ENCODE data around the gene MPP2.

Gene MPP2

DNA sequence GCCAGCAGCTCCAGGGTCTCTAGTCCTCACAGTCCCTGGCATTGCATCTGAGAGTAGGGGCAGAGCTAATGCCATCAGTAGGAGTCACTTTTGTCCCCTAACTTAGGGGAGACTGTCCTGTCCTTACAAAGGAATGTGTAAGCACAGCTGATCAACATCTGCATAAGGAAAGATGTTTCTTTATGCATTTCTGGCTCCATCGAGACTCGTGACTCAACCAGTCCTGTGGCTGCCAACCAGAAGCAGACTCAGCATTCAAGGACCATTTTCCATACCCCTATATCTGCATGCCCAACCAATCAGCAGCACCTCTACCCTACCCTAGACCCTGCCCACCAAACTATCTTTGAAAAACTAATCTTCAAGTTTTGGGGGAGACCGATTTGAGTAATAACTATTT is 8.2 kb upstream of the MPP2 start:
- Histone ChIP-seq H3K36me3 (ENCODE audit: insufficient read depth) (no peaks in the 10 kb centered on the region), H2AFZ (ENCODE audit: low read depth) (no peak overlapping the region), H3K79me2 (ENCODE audit: insufficient read depth, low read depth) (no peaks in the 10 kb centered on the region), H3K9ac (no peak overlapping the region), H4K20me1 (ENCODE audit: insufficient read depth) (no peaks in the 10 kb centered on the region), H3K4me2 (no peak overlapping the region), H3K4me1 (ENCODE audit: low read depth, poor library complexity, severe bottlenecking) (no peaks in the 10 kb centered on the region), H3K4me3 (IDR thresholded peaks at IDR 0.05; ENCODE audit: insufficient read depth, low read depth, low read length) (no peak overlapping the region), H3K27ac (no peak overlapping the region), H3K27me3 (ENCODE audit: insufficient read depth, low read depth) (peaks cover 32% of the 10 kb centered on the region; the same call in 1 of the 2 replicates)
- TF ChIP-seq, protein P1, sequence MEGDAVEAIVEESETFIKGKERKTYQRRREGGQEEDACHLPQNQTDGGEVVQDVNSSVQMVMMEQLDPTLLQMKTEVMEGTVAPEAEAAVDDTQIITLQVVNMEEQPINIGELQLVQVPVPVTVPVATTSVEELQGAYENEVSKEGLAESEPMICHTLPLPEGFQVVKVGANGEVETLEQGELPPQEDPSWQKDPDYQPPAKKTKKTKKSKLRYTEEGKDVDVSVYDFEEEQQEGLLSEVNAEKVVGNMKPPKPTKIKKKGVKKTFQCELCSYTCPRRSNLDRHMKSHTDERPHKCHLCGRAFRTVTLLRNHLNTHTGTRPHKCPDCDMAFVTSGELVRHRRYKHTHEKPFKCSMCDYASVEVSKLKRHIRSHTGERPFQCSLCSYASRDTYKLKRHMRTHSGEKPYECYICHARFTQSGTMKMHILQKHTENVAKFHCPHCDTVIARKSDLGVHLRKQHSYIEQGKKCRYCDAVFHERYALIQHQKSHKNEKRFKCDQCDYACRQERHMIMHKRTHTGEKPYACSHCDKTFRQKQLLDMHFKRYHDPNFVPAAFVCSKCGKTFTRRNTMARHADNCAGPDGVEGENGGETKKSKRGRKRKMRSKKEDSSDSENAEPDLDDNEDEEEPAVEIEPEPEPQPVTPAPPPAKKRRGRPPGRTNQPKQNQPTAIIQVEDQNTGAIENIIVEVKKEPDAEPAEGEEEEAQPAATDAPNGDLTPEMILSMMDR (conservative IDR thresholded peaks at IDR 0.05; ENCODE audit: low read depth, low read length): no peak

DNA sequence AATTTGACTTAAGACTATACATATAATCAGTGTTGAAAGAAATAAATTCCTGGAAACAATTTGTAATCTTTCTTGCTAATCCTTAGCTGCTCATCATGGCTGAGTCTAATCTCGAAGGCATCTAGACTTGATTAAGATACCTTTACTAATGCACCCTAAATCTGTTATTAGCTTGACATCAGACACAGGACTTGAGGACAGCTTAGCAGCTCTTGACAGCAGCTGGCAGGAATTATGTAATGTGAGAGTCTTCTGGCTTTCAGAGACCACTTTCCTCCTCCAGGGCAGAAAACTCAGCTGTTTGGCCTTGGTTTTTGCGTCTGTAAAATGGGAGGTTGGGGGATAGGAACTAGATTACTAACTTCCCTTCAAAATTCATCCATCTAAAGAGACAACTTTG is 7.1 kb upstream of the MPP2 start:
- TF ChIP-seq, protein P1 (conservative IDR thresholded peaks at IDR 0.05; ENCODE audit: low read depth, low read length): no peak
- Histone ChIP-seq H3K79me2 (ENCODE audit: insufficient read depth, low read depth) (no peaks in the 10 kb centered on the region), H3K27me3 (ENCODE audit: insufficient read depth, low read depth) (peaks cover 34% of the 10 kb centered on the region; the same call in 1 of the 2 replicates)

DNA sequence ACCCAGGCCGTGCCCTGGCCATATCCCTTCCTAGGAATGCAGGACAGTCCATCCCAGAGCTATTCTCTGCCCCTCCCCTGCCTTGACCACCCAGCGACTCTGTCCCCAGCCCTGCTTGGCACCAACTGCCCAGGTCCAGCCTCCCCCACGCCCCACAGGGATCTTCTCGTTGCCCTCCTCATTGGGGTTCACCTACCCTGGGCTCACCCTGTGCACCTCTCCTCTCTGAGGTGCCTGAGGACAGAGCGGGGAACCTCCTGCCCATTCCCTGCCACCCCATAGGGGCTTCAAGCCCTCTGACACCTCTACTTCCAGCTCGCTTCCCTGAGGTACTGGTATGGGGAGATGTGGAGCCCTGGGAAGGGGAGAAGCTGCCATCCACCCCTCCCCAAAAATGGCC is 6.2 kb upstream of the MPP2 start:
- H3K27ac ChIP-seq: no peak overlapping the region
- H3K9ac ChIP-seq: no peak overlapping the region
- H3K27me3 ChIP-seq (ENCODE audit: insufficient read depth, low read depth): peaks cover 40% of the 10 kb centered on the region
- no peaks in the 10 kb centered on the region for H3K79me2 ChIP-seq (ENCODE audit: insufficient read depth, low read depth)
- no peak overlapping the region for H2AFZ ChIP-seq (ENCODE audit: low read depth)
- no peaks in the 10 kb centered on the region for H3K36me3 ChIP-seq (ENCODE audit: insufficient read depth)
- TF ChIP-seq, protein P1 (conservative IDR thresholded peaks at IDR 0.05; ENCODE audit: low read depth, low read length): no peak
- no peaks in the 10 kb centered on the region for H4K20me1 ChIP-seq (ENCODE audit: insufficient read depth)
- no peaks in the 10 kb centered on the region for H3K4me1 ChIP-seq (ENCODE audit: low read depth, poor library complexity, severe bottlenecking)
- H3K4me3 ChIP-seq (IDR thresholded peaks at IDR 0.05; ENCODE audit: insufficient read depth, low read depth, low read length): no peak overlapping the region
- H3K4me2 ChIP-seq: no peak overlapping the region

More for the DNA sequence above, 7.1 kb upstream of the MPP2 start:
- no peak overlapping the region for H3K4me3 ChIP-seq (IDR thresholded peaks at IDR 0.05; ENCODE audit: insufficient read depth, low read depth, low read length)
- H2AFZ ChIP-seq (ENCODE audit: low read depth): no peak overlapping the region
- H3K4me2 ChIP-seq: no peak overlapping the region
- H4K20me1 ChIP-seq (ENCODE audit: insufficient read depth): no peaks in the 10 kb centered on the region
- H3K27ac ChIP-seq: no peak overlapping the region
- H3K36me3 ChIP-seq (ENCODE audit: insufficient read depth): no peaks in the 10 kb centered on the region
- H3K4me1 ChIP-seq (ENCODE audit: low read depth, poor library complexity, severe bottlenecking): no peaks in the 10 kb centered on the region
- no peak overlapping the region for H3K9ac ChIP-seq

DNA sequence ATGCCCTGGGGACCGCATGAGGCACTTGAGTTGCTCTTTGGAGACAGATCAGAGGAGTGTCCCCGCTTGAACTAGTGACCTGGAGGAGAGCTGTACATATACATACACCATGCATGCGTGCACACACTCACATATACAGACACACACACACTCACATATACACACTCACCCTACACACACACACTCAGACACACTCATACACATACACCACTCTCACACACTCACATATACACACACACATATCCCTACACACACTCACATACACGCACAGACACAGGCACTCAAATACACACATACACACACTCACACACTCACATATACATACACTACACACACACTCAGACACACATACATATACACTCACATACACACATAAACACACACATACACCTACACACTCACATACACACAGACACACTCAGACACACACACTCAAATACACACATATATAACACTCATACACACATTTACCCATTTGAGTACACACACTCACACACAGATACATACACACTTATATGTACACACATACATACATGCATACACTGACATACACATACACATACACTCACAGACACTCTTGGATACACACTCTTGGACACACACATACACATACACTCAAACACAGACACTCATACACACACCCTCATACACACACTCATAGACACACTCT is 5.4 kb upstream of the MPP2 start:
- Histone ChIP-seq H3K9ac (no peak overlapping the region), H3K4me3 (IDR thresholded peaks at IDR 0.05; ENCODE audit: insufficient read depth, low read depth, low read length) (no peak overlapping the region), H3K27me3 (ENCODE audit: insufficient read depth, low read depth) (peaks cover 48% of the 10 kb centered on the region), H3K27ac (no peak overlapping the region), H2AFZ (ENCODE audit: low read depth) (no peak overlapping the region), H3K36me3 (ENCODE audit: insufficient read depth) (no peaks in the 10 kb centered on the region), H3K4me2 (no peak overlapping the region), H4K20me1 (ENCODE audit: insufficient read depth) (no peaks in the 10 kb centered on the region), H3K4me1 (ENCODE audit: low read depth, poor library complexity, severe bottlenecking) (peaks cover 7% of the 10 kb centered on the region), H3K79me2 (ENCODE audit: insufficient read depth, low read depth) (no peaks in the 10 kb centered on the region)
- TF ChIP-seq, protein P1 (conservative IDR thresholded peaks at IDR 0.05; ENCODE audit: low read depth, low read length): no peak
